KMS-11 (cell line): ENCODE measurements around the gene CNDP1.

Experiments used
- H2AFZ ChIP-seq: fragments of 200-600 bp; sonication (generic); 2 replicates; pipeline ENCODE4 v1.6.1; 2016; ENCODE audit warnings: antibody characterized with exemption, mixed run types, low read depth
- H3K27ac ChIP-seq: fragments of 200-600 bp; sonication (generic); 2 replicates; pipeline ENCODE4 v1.6.1; 2016; ENCODE audit warnings: mild to moderate bottlenecking, mixed run types
- H3K27me3 ChIP-seq: fragments of 200-600 bp; sonication (generic); 2 replicates; pipeline ENCODE4 v1.6.1; 2017; ENCODE audit warnings: mild to moderate bottlenecking, low read depth, mixed run types, moderate library complexity; ENCODE audit not compliant: insufficient read depth
- H3K36me3 ChIP-seq: fragments of 200-600 bp; sonication (generic); 2 replicates; pipeline ENCODE4 v1.6.1; 2017; ENCODE audit warnings: mild to moderate bottlenecking, mixed run types; ENCODE audit not compliant: insufficient read depth
- H3K4me1 ChIP-seq: fragments of 200-600 bp; sonication (generic); 2 replicates; pipeline ENCODE4 v1.6.1; 2016; ENCODE audit warnings: mild to moderate bottlenecking, low read depth, mixed run types; ENCODE audit not compliant: poor library complexity, severe bottlenecking
- H3K4me2 ChIP-seq: fragments of 200-600 bp; sonication (generic); 2 replicates; pipeline ENCODE4 v1.7.0; 2016; ENCODE audit warnings: mild to moderate bottlenecking, mixed run types
- H3K4me3 ChIP-seq: fragments of 200-600 bp; sonication (generic); IDR thresholded peaks from 2 replicates; pipeline ENCODE4 v1.6.1; 2017; ENCODE audit warnings: low read depth, low read length, mixed read lengths; ENCODE audit not compliant: insufficient read depth
- H3K79me2 ChIP-seq: fragments of 200-600 bp; sonication (generic); 2 replicates; pipeline ENCODE4 v1.6.1; 2016; ENCODE audit warnings: low read depth, mixed run types; ENCODE audit not compliant: insufficient read depth
- H3K9ac ChIP-seq: fragments of 200-600 bp; sonication (generic); 2 replicates; pipeline ENCODE4 v1.6.1; 2016; ENCODE audit warnings: mild to moderate bottlenecking, mixed run types
- H4K20me1 ChIP-seq: fragments of 200-600 bp; sonication (generic); 2 replicates; pipeline ENCODE4 v1.6.1; 2016; ENCODE audit warnings: mild to moderate bottlenecking, mixed run types; ENCODE audit not compliant: insufficient read depth
- TF ChIP-seq, protein P1 (sequence below): fragments of 200-600 bp; sonication (generic); conservative IDR thresholded peaks from 2 replicates; pipeline ENCODE4 v1.6.1; 2017; ENCODE audit warnings: low read depth, mild to moderate bottlenecking, antibody characterized with exemption, low read length, moderate library complexity, mixed read lengths

CNDP1 gene

DNA sequence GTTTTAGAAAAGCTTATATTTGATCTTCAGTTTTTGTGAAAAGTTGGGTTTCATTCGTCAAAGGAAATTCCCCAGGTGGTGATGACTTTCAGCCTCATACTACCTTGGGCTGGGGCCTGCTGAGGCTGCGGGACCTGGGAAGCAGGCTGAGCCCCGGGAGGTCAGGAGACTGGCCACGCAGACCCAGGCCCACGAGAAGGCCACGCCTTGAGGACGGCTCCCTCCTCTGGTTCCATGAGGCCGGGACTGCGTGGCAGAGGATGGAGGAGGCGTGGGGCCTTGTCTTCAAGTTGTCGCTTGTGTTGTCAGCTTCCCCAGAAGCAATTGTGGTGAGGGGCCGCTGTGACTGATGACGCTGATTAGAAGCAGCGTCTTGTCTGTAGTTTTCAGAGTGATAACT is 26.4 kb upstream of the CNDP1 start:
- TF ChIP-seq, protein P1, sequence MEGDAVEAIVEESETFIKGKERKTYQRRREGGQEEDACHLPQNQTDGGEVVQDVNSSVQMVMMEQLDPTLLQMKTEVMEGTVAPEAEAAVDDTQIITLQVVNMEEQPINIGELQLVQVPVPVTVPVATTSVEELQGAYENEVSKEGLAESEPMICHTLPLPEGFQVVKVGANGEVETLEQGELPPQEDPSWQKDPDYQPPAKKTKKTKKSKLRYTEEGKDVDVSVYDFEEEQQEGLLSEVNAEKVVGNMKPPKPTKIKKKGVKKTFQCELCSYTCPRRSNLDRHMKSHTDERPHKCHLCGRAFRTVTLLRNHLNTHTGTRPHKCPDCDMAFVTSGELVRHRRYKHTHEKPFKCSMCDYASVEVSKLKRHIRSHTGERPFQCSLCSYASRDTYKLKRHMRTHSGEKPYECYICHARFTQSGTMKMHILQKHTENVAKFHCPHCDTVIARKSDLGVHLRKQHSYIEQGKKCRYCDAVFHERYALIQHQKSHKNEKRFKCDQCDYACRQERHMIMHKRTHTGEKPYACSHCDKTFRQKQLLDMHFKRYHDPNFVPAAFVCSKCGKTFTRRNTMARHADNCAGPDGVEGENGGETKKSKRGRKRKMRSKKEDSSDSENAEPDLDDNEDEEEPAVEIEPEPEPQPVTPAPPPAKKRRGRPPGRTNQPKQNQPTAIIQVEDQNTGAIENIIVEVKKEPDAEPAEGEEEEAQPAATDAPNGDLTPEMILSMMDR, result no peak
- Histone ChIP-seq H3K79me2 (peaks cover 85% of the 10 kb centered on the region), H3K9ac (no peak overlapping the region)

DNA sequence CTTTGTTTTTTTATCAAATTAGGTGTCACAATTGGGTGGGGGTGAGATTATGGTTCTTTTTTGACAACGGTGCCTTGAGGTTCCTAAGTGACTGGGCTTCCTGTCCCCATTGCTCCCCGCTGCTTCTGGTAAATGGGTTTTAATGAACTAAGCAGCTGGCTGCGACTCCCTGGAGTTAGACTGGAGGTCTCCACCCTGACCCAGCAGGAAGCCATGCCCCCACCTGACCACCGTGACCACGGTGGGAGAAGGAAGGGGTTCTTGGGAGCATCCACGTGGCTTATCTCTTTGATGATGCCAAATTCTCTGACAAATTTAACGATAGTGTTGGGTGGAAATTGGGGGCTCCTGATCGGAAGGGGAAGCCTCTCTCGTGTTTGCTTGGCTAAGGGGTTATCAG is 25.9 kb upstream of the CNDP1 start:
- TF ChIP-seq, protein P1, result no peak
- H3K27me3 ChIP-seq, result no peaks in the 10 kb centered on the region
- H3K79me2 ChIP-seq, result peaks cover 85% of the 10 kb centered on the region
- H3K36me3 ChIP-seq, result peaks cover 60% of the 10 kb centered on the region; the same call in 1 of the 2 replicates
- no peak overlapping the region for H3K9ac ChIP-seq
- H3K27ac ChIP-seq, result no peak overlapping the region
- no peak overlapping the region for H2AFZ ChIP-seq
- H3K4me1 ChIP-seq, result peaks cover 23% of the 10 kb centered on the region
- no peak overlapping the region for H3K4me2 ChIP-seq
- no peak overlapping the region for H3K4me3 ChIP-seq
- 0 out of 2 replicates have a peak, but pooled peaks cover 6% of the 10 kb centered on the region for H4K20me1 ChIP-seq

More for the DNA sequence above, 26.4 kb upstream of the CNDP1 start:
- Histone ChIP-seq H4K20me1 (0 out of 2 replicates have a peak, but pooled peaks cover 6% of the 10 kb centered on the region), H3K27me3 (no peaks in the 10 kb centered on the region), H3K27ac (no peak overlapping the region), H3K4me3 (no peak overlapping the region), H3K36me3 (peaks cover 61% of the 10 kb centered on the region; the same call in 1 of the 2 replicates), H3K4me1 (peaks cover 27% of the 10 kb centered on the region), H3K4me2 (no peak overlapping the region), H2AFZ (no peak overlapping the region)

DNA sequence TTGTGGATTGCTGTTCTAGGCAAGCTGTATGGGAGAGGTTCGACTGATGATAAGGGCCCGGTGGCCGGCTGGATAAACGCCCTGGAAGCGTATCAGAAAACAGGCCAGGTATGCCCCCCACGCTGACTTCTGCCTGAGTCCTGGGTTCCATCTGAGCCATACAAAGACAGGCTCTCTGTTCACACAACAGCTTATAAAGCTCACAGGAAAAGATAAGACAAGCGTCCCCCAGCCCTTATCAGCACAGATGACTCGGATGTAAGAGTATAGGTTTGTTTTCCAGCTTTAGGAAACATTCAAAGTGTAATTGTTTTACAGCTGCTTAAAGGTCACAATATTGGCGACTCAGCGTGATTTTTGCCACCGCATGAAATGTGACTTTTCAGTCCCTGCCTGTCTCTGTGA is 25.5 kb upstream of the CNDP1 start:
- Histone ChIP-seq H3K27ac (no peak overlapping the region), H4K20me1 (0 out of 2 replicates have a peak, but pooled peaks cover 6% of the 10 kb centered on the region), H3K4me1 (peaks cover 21% of the 10 kb centered on the region), H3K4me3 (no peak overlapping the region), H3K9ac (no peak overlapping the region), H3K27me3 (no peaks in the 10 kb centered on the region), H3K36me3 (peaks cover 59% of the 10 kb centered on the region; the same call in 1 of the 2 replicates), H3K4me2 (no peak overlapping the region), H2AFZ (no peak overlapping the region), H3K79me2 (peaks cover 85% of the 10 kb centered on the region)
- TF ChIP-seq, protein P1, result no peak

GRCh38 chr18:74509856-74510769 is 24.2 kb upstream of the CNDP1 start:
- Histone ChIP-seq H3K4me3 (no peak overlapping the region), H3K36me3 (peaks cover 58% of the 10 kb centered on the region; the same call in 1 of the 2 replicates), H3K27ac (no peak overlapping the region), H3K27me3 (no peaks in the 10 kb centered on the region), H2AFZ (no peak overlapping the region), H4K20me1 (0 out of 2 replicates have a peak, but pooled peaks cover 6% of the 10 kb centered on the region), H3K9ac (no peak overlapping the region), H3K79me2 (peaks cover 78% of the 10 kb centered on the region), H3K4me2 (no peak overlapping the region), H3K4me1 (peaks cover 14% of the 10 kb centered on the region)
- TF ChIP-seq, protein P1, result no peak
